ENCODE data around the gene TIMM22.
A peak's percentile ranks its signal among the peaks of the same experiment; 100 is the strongest.
"Not testable (repeated sequence)": the region's sequence is repeated elsewhere in the genome, so short reads cannot be mapped to it uniquely, and the experiment has no call there.

The TIMM22 gene

DNA sequence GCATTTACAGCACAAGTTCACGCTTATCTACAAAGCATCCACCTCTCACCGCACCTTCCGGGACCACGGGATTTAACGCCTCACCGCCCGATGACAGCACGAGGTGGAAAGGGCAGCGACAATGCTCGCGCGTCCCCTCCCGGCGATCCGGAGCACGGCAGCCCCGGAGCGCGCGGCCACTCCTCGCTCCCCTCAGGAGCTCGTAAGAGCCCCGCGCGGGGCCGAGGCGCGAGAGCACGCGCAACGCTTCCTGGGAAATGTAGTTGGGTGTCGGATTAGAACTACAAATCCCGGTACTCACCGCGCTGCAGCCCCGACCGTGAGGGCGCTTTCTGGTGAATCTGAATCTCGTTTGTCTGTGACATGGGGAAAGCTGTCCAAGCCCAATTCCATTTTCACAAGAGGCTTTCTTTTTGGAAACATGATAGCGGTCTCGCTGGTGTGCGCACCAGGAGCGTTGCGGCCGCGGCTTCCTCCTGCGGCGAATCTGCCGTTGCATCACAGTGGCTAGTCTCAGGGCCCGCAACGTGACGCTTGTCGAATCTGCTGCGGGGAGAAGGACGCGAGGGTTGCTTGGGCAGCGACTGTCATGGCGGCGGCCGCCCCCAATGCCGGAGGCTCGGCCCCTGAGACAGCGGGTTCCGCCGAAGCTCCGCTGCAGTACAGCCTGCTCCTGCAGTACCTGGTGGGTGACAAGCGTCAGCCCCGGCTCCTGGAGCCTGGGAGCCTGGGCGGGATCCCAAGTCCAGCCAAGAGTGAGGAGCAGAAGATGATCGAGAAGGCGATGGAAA is at the start of gene TIMM22:
TIMM22 (plus strand) TSS at position 576 of the 791 bp plus-strand sequence; CDS start at position 590, 14 bp downstream.
- DNase-seq = peak; percentile 93 to 96

DNA sequence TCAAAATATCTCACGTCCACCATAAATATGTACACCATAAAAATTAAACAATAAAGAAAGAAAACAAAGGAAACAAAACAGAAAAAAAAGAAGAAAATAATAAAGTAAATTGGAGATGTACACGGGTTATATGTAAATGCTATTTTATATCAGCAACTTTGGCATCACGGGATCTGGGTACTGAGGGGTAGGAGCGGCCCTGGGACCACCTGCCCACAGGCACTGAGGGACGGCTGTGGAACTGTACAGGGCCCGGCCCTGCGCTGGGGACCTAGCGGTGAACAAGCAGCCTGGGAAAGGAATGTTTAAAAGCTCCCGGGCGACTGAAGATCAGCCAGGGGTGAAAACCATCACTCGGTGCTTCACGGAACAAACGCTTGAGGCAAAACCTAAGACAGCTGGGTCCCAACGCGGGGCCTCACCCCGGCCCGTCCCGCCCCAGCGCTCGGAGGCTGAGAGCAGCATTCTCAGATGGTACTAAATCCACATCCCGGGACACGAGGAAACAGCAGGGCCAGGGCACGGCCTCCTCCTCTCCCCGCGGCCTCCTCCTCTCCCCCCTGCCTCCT is 48.6 kb upstream of the TIMM22 start:
- DNase-seq = peak in 1 of 2 experiments; percentile 8

DNA sequence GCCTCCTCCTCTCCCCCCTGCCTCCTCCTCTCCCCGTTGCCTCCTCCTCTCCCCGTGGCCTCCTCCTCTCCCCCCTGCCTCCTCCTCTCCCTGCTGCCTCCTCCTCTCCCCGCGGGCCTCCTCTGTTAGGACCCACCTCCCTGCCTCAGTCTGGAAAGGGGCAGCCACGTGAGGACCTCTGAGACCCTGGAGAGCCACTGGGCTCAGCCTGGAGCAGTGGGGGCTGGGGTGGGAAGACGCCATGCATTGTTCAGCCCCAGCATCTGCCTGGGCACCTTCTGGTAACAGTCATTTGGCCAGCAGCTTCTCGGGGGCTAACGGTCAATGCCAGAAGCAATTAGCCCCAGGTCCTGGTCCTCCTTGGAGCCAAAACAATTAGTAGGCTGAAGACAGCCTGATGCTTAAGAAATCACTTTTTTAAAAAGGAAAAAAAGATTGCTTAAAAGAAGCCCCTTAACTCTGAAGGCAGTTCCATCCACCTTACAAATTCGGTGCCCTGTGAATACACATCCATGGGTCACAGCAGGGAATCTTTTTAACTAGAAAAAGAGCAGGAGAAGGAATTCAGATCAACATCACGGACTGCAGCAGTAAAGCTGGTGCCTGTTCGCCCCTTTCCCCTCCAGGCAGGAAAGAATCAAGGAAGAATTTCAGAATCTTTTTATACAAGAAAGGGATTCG is 47.2 kb upstream of the TIMM22 start:
- DNase-seq = no peak

DNA sequence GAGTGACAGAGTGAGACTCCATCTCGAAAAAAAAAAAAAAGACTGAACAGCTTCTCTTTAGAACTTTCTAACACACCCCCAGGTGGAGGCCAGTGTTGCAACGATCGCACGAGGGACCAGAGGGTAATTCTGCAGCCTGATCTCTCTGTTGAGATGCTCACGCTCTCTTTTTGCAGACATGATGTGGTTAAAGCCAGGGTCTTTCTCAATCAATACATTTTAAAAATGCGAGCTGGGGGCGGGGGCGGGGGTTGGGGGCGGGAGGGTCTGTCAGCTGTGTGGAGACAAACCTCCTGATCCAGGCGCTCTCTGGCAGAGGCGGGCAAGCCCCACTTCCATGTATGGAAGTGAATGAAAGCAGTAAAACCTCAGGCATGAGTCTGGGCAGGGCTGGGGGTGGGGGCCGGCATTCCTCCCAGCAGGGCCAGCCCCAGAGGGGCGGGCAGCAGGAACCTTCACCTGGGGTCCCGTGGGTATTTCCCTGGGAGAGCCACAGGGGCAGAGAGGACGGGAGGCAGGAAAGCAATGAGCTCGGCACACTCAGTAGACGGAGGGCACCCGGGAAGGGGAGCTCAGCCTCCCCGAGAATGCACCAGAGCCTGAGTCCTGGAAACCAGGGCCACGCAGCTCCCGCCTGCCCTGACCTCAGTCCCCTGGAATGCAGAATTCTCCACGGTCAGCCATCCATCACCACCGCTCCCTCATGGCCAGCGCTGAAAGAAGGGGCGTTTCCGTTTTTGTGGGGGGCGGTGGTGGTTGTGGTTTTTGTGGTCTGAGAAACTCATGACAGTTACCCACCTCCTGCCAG is 45.4 kb upstream of the TIMM22 start:
- DNase-seq = no peak

DNA sequence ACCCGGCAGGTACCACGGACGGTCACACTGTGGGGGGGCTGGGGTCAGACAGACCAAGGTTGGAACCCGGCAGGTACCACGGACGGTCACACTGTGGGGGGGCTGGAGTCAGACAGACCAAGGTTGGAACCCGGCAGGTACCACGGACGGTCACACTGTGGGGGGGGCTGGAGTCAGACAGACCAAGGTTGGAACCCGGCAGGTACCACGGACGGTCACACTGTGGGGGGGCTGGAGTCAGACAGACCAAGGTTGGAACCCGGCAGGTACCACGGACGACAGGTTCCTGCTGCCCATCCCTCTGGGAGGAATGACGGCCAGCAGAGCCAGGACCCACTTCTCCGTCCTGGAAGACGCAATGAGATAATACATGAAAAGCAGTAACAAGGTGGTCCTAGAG is 44.3 kb upstream of the TIMM22 start:
- DNase-seq = not testable (repeated sequence)

DNA sequence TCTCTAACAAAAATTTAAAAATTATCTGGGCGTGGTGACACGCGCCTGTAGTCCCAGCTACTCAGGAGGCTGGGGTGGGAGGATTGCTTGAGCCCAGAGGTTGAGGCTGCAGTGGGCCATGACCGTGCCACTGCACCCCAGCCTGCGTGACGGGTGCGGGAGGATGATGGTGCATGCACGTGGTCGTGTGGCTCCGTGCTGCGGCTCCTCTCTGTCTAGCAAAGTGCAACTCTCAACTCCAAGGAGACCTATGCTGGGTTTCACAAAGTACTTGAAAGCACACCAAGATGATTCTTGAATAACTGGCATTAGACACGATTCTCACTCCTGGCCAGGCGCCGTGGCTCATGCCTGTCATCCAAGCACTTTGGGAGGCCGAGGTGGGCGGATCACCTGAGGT is 43.2 kb upstream of the TIMM22 start:
- no peak for DNase-seq

DNA sequence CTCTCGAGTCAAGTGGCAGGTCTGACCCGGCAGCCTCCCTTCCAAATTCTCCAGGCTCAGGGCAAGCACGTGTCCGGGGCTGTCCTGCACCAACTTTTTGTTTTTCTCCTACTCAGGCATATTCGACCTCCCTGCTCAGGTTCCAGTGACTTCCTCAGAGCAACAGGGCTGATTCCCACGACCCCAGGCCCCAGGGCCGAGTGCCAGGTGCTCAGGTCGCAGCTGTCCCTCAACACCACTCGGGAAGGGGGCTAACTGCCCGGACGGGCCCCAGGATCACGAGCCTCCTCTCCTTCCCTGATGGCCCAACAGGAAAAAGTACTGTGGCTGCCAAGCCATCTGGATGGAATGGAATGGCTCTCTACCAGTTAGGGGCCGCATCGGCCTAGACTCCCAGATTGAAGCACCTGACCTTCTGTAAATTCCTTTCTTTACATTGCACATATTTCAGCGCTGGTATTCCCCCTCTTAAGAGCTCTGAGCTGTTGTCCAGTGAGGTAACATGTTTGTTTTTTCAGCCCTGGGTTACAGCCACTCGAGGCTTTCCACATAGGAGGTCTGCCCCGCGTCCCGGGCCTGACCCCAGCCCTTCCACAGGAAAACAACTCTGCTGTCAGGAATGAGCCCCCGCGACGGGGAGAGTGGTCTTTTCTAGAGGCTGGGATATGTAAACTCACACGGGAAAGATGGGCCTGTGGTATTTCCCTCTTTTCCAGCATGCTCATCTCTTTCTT is 42.3 kb upstream of the TIMM22 start:
- no peak for DNase-seq

DNA sequence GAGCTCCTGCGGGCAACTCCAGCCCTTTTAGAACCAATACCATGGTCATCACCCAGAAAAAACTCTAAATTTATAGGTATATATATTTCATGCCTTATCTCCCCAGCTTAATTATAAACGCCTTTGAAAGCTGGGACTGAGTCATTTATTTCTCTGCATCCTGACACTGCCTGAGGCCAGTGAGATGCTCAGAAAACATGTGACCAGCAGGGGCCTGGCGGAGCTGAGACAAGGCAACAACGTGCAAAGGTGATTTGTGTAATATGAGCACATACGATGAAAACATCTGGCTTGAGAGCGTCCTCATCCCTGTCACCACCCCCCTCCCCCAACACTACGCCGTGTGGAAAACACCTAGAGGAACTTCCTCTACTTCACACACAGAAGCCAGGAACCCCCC is 40.0 kb upstream of the TIMM22 start:
- peak in 1 of 2 experiments; percentile 18 for DNase-seq

DNA sequence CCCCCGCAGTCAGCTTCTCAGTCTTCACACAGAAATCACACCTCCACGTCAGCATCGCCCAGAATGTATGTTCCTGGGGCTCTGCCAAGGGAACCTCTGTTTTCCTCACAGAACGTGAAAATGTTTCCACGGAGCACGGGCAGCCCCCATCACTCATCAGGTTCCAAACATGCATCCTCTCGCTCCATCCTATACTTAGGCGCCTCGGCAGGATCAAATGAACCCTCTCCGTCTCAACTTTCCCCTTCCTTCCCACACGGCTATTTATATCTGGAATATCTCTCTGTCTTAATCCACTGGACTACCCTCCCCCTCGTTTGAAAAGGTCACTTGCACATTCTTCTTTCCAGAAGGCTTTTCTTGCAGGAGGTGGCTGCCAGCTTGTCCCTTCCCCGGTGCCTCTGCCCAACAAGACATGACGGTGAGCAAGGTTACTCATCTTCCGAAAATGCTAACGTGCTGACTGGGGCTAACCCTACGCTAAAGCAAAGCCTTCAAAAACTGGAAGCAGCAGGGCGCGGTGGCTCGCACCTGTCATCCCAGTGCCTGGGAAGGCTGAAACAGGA is 39.0 kb upstream of the TIMM22 start:
- DNase-seq = no peak

DNA sequence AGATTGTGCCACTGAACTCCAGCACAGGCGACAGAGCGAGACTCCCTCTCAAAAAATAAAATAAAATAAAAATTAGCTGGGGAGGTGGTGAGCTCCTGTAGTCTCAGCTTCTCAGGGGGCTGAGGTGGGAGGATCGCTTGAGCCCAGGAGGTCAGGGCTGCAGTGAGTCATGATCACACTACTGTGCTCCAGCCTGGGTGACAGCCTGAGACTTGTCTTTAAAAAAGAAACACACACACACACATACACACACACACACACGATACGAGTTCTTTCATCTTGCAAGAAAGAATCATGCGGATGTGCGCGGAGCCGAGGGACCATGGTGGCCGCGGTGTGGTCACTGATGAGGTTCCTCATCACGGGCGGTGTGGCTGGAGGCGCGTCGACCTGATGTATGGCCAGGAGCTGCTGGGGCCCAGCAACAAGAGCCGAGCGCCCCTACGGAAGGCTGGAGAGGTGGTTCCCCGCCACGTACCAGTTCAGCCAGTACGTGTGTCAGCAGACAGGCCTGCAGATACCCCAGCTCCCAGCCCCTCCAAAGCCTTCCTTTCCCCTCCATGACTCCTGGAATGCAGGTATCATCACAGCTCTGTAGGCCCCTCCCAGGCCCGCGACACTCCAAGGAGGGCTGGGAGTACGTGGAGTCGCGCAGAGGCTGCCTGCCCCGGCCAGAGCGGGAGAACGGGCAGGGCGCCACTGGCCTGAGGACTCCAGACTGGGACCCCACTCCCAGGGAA is 38.0 kb upstream of the TIMM22 start:
- DNase-seq = no peak

DNA sequence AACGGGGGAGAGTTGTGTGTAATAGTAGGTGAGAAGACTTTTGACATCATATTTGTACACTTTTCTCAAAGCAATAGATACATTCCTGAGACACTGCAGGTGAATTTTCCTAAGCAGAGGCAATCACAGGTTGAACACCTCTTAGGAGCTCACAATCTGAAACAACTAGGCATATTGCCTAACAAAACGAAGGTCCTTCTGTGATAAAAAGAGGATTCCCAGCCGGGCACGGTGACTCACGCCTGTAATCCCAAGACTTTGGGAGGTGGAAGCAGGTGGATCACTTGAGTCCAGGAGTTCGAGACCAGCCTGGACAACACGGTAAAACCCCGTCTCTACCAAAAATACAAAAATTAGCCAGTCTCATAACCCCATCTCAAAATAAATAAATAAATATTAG is 34.8 kb upstream of the TIMM22 start:
- no peak for DNase-seq

DNA sequence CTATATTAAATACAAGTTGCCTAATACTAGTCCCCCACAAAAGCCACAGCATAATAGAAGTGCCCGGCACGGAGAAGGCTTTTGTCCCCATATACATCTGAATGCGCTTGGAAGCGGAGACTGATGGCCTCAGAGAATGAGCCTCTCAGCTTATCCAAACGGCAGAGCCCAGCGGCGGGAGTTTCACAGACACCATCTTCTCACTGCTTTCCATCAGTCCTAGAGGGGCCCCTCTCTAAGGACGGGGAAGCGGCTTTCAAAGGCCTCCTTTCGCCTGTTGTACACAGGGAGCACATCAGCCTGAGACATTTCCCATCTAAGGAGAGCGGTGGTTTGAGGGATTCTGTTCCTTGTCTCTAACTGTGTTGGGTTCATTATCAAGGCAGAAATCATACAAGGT is 34.3 kb upstream of the TIMM22 start:
- DNase-seq = no peak

DNA sequence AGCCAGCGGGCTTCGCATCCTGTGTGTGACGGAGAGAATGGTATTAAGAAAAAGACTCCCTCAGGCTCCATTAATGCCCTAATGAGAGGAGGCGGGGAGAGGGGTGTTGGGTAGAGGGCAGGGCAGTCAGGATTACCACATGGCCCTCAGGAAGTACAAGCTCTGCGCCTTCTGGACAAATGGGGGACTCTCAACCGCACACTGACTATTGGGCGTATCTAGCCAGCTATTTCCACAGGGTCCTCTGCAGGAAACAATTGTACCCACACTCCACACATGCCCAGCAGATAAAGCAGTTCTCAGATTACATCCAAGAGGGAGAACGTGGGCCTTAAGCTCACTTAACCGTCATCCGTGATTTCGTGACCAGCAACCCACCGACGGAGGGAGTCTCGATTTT is 32.1 kb upstream of the TIMM22 start:
- no peak for DNase-seq

DNA sequence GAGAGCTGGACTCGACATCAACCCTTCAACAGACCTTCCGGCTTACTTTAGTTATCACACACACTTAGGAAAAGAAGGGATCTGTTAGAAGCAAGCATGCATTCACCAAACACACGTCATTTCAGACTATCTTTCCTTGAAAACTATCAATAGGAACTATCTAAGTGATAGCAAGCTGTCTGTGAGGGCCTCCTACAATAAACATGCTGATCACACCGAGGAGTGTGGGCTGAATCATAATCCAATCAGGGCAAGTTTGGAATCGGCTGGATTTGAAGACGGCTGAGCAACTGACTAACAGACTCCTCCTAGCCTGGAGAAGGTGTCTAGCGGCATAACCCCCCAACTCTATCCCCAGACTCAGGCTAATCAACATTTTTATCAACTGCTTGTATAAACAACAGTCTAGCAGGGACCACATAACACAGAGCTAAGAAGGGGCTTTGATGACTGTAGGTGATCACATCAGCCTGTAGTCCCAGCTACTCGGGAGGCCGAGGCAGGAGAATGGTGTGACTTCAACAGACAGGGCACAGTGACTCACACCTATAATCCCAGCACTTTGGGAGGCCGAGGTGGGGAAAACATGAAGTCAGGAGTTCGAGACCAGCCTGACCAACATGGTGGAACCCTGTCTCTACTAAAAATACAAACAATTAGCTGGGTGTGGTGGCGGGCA is 31.5 kb upstream of the TIMM22 start:
- no peak for DNase-seq

DNA sequence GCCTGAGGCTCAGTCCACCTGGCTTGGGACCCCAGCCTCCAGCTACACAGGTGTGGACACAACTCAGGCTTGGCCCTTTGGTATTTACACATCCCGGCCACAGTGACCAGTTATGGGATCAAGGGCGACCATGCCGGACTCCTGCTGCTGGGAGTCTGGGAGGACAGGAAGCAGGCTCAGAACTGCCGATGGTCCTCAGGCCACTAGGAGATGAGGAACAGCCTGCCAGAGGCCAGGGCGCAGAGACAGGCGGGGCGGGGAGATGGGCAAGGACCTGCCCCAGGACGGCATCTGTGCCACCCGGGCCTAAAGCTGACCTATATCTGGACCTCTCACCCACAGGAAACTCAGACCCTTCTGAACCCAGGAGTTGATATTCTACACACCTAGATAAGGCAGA is 29.8 kb upstream of the TIMM22 start:
- no peak for DNase-seq

DNA sequence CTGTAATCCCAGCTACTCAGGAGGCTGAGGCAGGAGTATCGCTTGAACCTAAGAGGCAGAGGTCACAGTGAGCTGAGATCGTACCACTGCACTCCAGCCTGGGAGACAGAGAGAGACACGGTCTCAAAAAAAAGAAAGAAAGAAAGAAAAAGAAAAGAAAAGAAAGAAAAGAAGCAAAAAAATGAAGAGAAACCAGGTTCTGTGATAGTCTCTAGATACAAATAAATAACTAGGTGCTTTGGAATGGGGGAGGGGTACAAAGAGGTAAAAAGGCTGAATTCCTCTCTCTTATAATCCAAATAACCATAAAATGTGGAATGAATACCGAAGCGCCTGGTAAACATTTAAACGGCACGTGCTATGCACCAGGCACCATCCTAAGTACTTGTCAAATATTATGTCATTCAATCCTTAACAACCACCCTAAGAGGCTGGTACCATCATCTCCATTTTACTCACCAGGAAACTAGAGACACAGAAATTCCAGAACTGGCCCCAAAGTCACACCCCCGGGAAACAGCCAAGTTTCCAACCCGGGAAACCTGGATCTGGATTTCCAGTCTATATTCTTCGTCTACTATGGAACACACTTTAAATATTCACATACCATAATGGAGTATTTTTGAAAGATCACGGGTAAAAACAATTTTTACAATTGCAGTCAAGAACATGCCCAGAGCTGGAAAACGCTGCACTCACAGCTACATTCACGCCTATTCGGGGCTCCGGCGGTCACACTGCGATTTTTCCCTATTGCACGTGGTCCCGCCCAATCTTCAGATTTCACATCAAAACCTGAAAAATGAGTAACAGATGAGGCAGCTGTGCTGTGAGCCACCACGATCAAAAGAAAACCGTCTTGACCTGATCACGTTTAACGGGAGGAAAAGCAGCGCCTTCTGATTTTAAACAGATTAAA is 27.9 kb upstream of the TIMM22 start:
- no peak for DNase-seq

DNA sequence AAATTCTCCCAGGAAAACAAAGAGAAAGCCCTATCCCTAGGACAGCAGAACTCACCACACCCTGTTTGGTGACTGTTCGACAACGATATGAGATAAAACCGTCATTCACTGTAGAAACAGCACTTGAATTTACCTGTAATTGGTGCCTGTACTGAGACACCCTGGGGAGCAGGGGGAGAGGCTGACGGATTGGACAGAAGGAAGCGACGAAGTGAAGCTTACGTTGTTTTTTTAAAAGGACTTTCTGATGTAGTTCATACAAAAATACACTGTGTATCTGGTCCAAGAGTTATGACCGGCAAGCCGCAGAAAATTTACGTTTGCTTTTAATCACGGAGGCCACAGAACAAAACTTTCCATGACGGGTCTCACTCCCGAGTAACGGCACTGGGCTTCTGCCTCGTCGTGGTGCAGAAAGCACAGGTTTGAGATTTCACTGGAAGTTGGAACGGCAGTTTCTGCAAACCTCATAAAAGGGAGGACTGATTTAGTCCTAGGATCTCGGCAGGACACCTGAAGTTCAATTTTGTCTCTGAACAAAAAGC is 27.0 kb upstream of the TIMM22 start:
- DNase-seq = no peak

DNA sequence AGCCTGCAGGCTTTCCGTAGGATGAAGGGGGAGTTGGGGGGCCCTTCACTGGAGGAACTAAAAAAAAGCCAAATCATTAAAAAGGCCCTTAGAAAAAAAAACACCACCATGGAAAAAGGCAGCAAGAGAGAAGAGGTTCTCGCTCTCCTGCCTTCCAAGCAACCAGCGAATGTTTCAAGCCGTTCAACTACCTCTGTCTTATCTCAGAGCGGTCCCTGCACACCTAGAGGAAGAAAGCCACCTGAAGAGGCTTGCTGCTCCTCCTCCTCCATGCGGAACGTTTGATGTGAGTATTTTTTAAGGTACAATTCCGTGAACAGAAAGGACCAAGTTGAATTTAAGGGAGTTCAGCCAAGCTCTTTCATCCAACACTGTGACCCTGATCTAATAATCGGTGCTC is 26.6 kb upstream of the TIMM22 start:
- DNase-seq = no peak

DNA sequence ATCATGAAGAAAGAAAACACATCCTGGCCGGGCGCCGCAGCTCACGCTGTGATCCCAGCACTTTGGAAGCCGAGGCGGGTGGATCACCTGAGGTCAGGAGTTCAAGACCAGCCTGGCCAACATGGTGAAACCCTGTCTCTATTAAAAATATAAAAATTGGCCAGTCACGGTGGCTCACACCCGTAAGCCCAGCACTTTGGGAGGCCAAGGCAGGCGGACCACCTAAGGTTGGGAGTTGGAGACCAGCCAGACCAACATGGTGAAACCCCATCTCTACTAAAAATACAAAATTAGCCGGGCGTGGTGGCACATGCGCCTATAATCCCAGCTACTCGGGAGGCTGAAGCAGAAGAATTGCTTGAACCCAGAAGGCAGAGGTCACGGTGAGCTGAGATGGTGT is 25.1 kb upstream of the TIMM22 start:
- DNase-seq = not testable (repeated sequence)

Measured in NCI-H526 (cell line).